GM21390 (cell line): ENCODE data around the gene LRCH4.

Source experiments
- ATAC-seq: cut with Tn5 transposase; IDR thresholded peaks from one replicate; pipeline ENCODE4 v1.9.1; 2021; ENCODE audit not compliant: unreplicated experiment

The LRCH4 gene

GRCh38 chr7:100583132-100584053, 2.5 kb downstream of the LRCH4 start:
- ATAC-seq, result no peak

- ATAC-seq, result no peak
Measured at GRCh38 chr7:100582650-100583049, 3.3 kb downstream of the LRCH4 start.

GRCh38 chr7:100582041-100582579, 3.8 kb downstream of the LRCH4 start:
- no peak for ATAC-seq

GRCh38 chr7:100580466-100581283, 5.3 kb downstream of the LRCH4 start:
- no peak for ATAC-seq

- ATAC-seq, result no peak
Measured at GRCh38 chr7:100578246-100579183, 7.4 kb downstream of the LRCH4 start.

- no peak for ATAC-seq
Measured at GRCh38 chr7:100577507-100577906, 8.4 kb downstream of the LRCH4 start.

GRCh38 chr7:100577103-100577502, 8.8 kb downstream of the LRCH4 start:
- no peak for ATAC-seq

- no peak for ATAC-seq
Measured at GRCh38 chr7:100576384-100576993, 9.4 kb downstream of the LRCH4 start.

GRCh38 chr7:100575746-100576383, 10.1 kb downstream of the LRCH4 start:
- no peak for ATAC-seq

GRCh38 chr7:100575206-100575631, 10.7 kb downstream of the LRCH4 start:
- no peak for ATAC-seq

GRCh38 chr7:100574362-100575205, 11.3 kb downstream of the LRCH4 start:
- no peak for ATAC-seq

- ATAC-seq, result no peak
Measured at GRCh38 chr7:100573691-100574361, 12.1 kb downstream of the LRCH4 start, which contains the start of gene SAP25. Gene SAP25 (minus strand): TSS chr7:100573900. CDS start chr7:100573742, 158 bp downstream.

GRCh38 chr7:100572949-100573675, 12.8 kb downstream of the LRCH4 start:
- ATAC-seq, result no peak

GRCh38 chr7:100572281-100572948, 13.5 kb downstream of the LRCH4 start:
- no peak for ATAC-seq

GRCh38 chr7:100571829-100572116, 14.2 kb downstream of the LRCH4 start:
- no peak for ATAC-seq

GRCh38 chr7:100570954-100571828, 14.7 kb downstream of the LRCH4 start:
- no peak for ATAC-seq
